ENCODE data around the gene OR52I1. TPM values are rescaled to one million over a fixed set of nuclear protein-coding genes. Genes with fewer than 3 reads are reported as not detected.

The OR52I1 gene
- total RNA-seq, 2 donors from 2014 or later: not detected

- no peak for ATAC-seq
- no peak for TF ChIP-seq CTCF (IDR thresholded peaks at IDR 0.05)
- Histone ChIP-seq H3K27me3 (no peaks in the 10 kb centered on the region), H3K9me3 (no peaks in the 10 kb centered on the region), H3K27ac (no peak overlapping the region), H3K4me3 (no peak overlapping the region), H3K4me1 (no peaks in the 10 kb centered on the region), H3K36me3 (replicated peaks in 1 of 2; ENCODE audit: insufficient read depth in 1 of 2, low read depth in 2 of 2) (no peaks in the 10 kb centered on the region)
- intact Hi-C loops (cut with DNase I): no loop called here
- WGBS, 2 donors: 87 to 90% methylated on average over 18 of the region's 18 CpGs
- no peak for DNase-seq
Measured at GRCh38 chr11:4569075-4569474, 24.8 kb upstream of the OR52I1 start.

- TF ChIP-seq CTCF (IDR thresholded peaks at IDR 0.05) (no peak), POLR2A (IDR thresholded peaks at IDR 0.05) (no peak)
- no peaks in the 10 kb centered on the region for H3K4me1 ChIP-seq
- H3K27ac ChIP-seq: no peak overlapping the region
- no peaks in the 10 kb centered on the region for H3K9me3 ChIP-seq
- no peaks in the 10 kb centered on the region for H3K36me3 ChIP-seq (replicated peaks in 1 of 2; ENCODE audit: insufficient read depth in 1 of 2, low read depth in 2 of 2)
- no peaks in the 10 kb centered on the region for H3K27me3 ChIP-seq
- 53 to 60% methylated on average over 3 of the region's 3 CpGs for WGBS, 2 donors
- intact Hi-C loops (cut with DNase I): no loop called here
- DNase-seq: no peak
- ATAC-seq: no peak
- no peak overlapping the region for H3K4me3 ChIP-seq
Measured at GRCh38 chr11:4576880-4577279, 17.0 kb upstream of the OR52I1 start.

GRCh38 chr11:4577761-4578160 lies 16.1 kb upstream of the OR52I1 start:
- intact Hi-C loops (cut with DNase I): no loop called here
- no peaks in the 10 kb centered on the region for H3K27me3 ChIP-seq
- H3K36me3 ChIP-seq (replicated peaks in 1 of 2; ENCODE audit: insufficient read depth in 1 of 2, low read depth in 2 of 2): no peaks in the 10 kb centered on the region
- no peak for DNase-seq
- ATAC-seq: no peak
- no peaks in the 10 kb centered on the region for H3K9me3 ChIP-seq
- no peak for TF ChIP-seq POLR2A (IDR thresholded peaks at IDR 0.05)
- TF ChIP-seq CTCF (IDR thresholded peaks at IDR 0.05): no peak
- no peaks in the 10 kb centered on the region for H3K4me1 ChIP-seq
- no peak overlapping the region for H3K4me3 ChIP-seq
- 73 to 88% methylated on average over 2 of the region's 2 CpGs for WGBS, 2 donors
- no peak overlapping the region for H3K27ac ChIP-seq

GRCh38 chr11:4578624-4579023 lies 15.2 kb upstream of the OR52I1 start:
- no peak for DNase-seq
- no peaks in the 10 kb centered on the region for H3K36me3 ChIP-seq (replicated peaks in 1 of 2; ENCODE audit: insufficient read depth in 1 of 2, low read depth in 2 of 2)
- no peaks in the 10 kb centered on the region for H3K4me1 ChIP-seq
- ATAC-seq: no peak
- no peaks in the 10 kb centered on the region for H3K27me3 ChIP-seq
- intact Hi-C loops (cut with DNase I): no loop called here
- no peak overlapping the region for H3K4me3 ChIP-seq
- WGBS, 2 donors: 79 to 82% methylated on average over 6 of the region's 6 CpGs
- no peak for TF ChIP-seq POLR2A (IDR thresholded peaks at IDR 0.05)
- no peak for TF ChIP-seq CTCF (IDR thresholded peaks at IDR 0.05)
- no peak overlapping the region for H3K27ac ChIP-seq
- H3K9me3 ChIP-seq: no peaks in the 10 kb centered on the region

- DNase-seq: no peak
- Histone ChIP-seq H3K27ac (no peak overlapping the region), H3K27me3 (no peaks in the 10 kb centered on the region), H3K4me1 (no peaks in the 10 kb centered on the region), H3K36me3 (replicated peaks in 1 of 2; ENCODE audit: insufficient read depth in 1 of 2, low read depth in 2 of 2) (no peaks in the 10 kb centered on the region), H3K9me3 (no peaks in the 10 kb centered on the region), H3K4me3 (no peak overlapping the region)
- intact Hi-C loops (cut with DNase I): no loop called here
- 82 to 88% methylated on average over 1 of the region's 1 CpG for WGBS, 2 donors
- ATAC-seq: no peak
- TF ChIP-seq POLR2A (IDR thresholded peaks at IDR 0.05) (no peak), CTCF (IDR thresholded peaks at IDR 0.05) (no peak)
Measured at GRCh38 chr11:4580124-4580523, 13.7 kb upstream of the OR52I1 start.
